ENCODE data around the gene FOXN3.

DNA sequence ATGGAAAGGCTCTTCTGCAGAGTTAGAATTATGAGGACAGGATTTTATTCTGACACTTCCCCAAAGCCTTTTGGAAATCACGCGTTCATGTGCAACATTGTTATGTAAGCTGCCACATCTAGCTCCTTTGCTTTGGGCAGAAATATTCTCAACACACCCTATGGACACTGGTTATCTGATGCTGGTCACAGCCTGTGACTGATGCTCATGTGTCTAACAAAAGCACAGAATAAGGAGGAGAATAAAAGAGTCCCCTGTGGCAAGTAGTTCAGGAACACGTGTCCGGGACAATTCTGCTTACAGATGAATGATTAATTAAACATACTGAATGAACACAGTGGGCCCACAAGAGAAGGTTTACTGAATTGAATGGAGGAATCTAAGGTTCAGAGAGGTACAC is 22.1 kb downstream of the FOXN3 start:
- TF ChIP-seq POLR2A (IDR thresholded peaks at IDR 0.05; ENCODE audit: extremely low read depth, insufficient read length): no peak
- TF ChIP-seq, protein P1, sequence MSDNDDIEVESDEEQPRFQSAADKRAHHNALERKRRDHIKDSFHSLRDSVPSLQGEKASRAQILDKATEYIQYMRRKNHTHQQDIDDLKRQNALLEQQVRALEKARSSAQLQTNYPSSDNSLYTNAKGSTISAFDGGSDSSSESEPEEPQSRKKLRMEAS (IDR thresholded peaks at IDR 0.05; ENCODE audit: low read depth, low read length): no peak
- TF ChIP-seq, protein P2, sequence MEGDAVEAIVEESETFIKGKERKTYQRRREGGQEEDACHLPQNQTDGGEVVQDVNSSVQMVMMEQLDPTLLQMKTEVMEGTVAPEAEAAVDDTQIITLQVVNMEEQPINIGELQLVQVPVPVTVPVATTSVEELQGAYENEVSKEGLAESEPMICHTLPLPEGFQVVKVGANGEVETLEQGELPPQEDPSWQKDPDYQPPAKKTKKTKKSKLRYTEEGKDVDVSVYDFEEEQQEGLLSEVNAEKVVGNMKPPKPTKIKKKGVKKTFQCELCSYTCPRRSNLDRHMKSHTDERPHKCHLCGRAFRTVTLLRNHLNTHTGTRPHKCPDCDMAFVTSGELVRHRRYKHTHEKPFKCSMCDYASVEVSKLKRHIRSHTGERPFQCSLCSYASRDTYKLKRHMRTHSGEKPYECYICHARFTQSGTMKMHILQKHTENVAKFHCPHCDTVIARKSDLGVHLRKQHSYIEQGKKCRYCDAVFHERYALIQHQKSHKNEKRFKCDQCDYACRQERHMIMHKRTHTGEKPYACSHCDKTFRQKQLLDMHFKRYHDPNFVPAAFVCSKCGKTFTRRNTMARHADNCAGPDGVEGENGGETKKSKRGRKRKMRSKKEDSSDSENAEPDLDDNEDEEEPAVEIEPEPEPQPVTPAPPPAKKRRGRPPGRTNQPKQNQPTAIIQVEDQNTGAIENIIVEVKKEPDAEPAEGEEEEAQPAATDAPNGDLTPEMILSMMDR (IDR thresholded peaks at IDR 0.05; ENCODE audit: low read depth, low read length): no peak
